Activated CD8-positive, alpha-beta T cell treated with anti-CD3 and anti-CD28 coated beads, Interleukin-2, amount 10 ng/mL, durations not matched to agents 7 days and 5 days (primary cell): Measurements from ENCODE around the gene PCDHGA4. TPM values are rescaled to one million over a fixed set of nuclear protein-coding genes. Genes with fewer than 3 reads are reported as not detected.
A peak's percentile ranks its signal among the peaks of the same experiment; 100 is the strongest.
"Not testable (repeated sequence)": the region's sequence is repeated elsewhere in the genome, so short reads cannot be mapped to it uniquely, and the experiment has no call there.

Source experiments
- ATAC-seq: fragments of 150-1000 bp; cut with Tn5 transposase; one replicate; pipeline ENCODE4 v1.10.0; 2021; ENCODE audit warnings: moderate library complexity
- CTCF ChIA-PET: fragments of 350-600 bp; sonication (Branson Sonifier 250); formaldehyde crosslinking; loops from one replicate; lab custom pipeline; 2021; ENCODE audit warnings: antibody characterized with exemption; lab: Charles Lee
- POLR2A ChIA-PET: fragments of 350-600 bp; sonication (Branson Sonifier 250); formaldehyde crosslinking; loops from one replicate; lab custom pipeline; 2021; ENCODE audit warnings: antibody characterized with exemption; lab: Charles Lee
- DNase-seq: peaks from one replicate; pipeline ENCODE4 v3.0.0-alpha.2; 2020
- H3K27ac Mint-ChIP-seq: one replicate; pipeline ENCODE4 v1.8.0; 2021; ENCODE audit warnings: mild to moderate bottlenecking, mixed read lengths
- H3K27me3 Mint-ChIP-seq: one replicate; pipeline ENCODE4 v1.8.0; 2021; ENCODE audit warnings: low read depth, mixed read lengths
- H3K36me3 Mint-ChIP-seq: one replicate; pipeline ENCODE4 v1.8.0; 2021; ENCODE audit warnings: low read depth, mixed read lengths
- H3K4me1 Mint-ChIP-seq: one replicate; pipeline ENCODE4 v1.8.0; 2021; ENCODE audit warnings: low read depth, mixed read lengths
- H3K4me3 Mint-ChIP-seq: one replicate; pipeline ENCODE4 v1.8.0; 2021; ENCODE audit warnings: mild to moderate bottlenecking, mixed read lengths
- H3K9me3 Mint-ChIP-seq: one replicate; pipeline ENCODE4 v1.8.0; 2022; ENCODE audit warnings: mixed read lengths; ENCODE audit not compliant: insufficient read depth
- total RNA-seq, 2 experiments: library from RNA; stranded (reverse); gene quantifications; one replicate each; pipeline ENCODE4 v1.2.3, GENCODE V29; 2021

The PCDHGA4 gene
- total RNA-seq, 2 experiments from 2014 or later = 0.10 TPM; not detected in 1

DNA sequence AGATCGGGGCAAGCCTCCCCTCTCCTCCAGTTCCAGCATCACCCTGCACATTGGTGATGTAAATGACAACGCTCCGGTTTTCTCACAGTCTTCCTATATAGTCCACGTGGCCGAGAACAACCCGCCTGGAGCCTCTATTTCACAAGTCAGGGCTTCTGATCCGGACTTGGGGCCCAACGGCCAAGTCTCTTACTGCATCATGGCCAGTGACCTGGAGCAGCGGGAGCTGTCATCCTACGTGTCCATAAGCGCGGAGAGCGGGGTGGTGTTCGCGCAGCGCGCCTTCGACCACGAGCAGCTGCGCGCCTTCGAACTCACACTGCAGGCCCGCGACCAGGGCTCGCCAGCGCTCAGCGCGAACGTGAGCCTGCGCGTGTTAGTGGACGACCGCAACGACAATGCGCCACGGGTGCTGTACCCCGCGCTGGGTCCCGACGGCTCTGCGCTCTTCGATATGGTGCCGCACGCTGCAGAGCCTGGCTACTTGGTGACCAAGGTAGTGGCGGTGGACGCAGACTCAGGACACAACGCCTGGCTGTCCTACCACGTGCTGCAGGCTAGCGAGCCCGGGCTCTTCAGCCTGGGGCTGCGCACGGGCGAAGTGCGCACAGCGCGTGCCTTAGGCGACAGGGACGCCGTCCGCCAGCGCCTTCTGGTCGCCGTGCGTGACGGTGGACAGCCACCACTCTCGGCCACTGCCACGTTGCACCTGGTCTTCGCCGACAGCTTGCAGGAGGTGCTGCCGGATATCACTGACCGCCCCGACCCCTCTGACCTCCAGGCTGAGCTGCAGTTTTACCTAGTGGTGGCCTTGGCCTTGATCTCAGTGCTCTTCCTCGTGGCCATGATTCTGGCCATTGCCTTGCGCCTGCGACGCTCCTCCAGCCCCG lies 34.6 kb downstream of the PCDHGA4 start:
- peaks cover 6% of the 10 kb centered on the region for H3K36me3 Mint-ChIP-seq
- ATAC-seq (no peak), DNase-seq (no peak)
- peaks cover 34% of the 10 kb centered on the region for H3K9me3 Mint-ChIP-seq
- H3K4me1 Mint-ChIP-seq = no peaks in the 10 kb centered on the region
- ChIA-PET CTCF (interaction anchor here (0.8 to 2.5 kb wide), 2 partner anchors 24 to 124 kb away, joined by 3 to 9 read pairs; partner anchors contain the start of gene PCDHGA10), POLR2A (no interaction called here)
- no peak overlapping the region for H3K4me3 Mint-ChIP-seq
- H3K27ac Mint-ChIP-seq = no peak overlapping the region
- peaks cover 30% of the 10 kb centered on the region for H3K27me3 Mint-ChIP-seq

DNA sequence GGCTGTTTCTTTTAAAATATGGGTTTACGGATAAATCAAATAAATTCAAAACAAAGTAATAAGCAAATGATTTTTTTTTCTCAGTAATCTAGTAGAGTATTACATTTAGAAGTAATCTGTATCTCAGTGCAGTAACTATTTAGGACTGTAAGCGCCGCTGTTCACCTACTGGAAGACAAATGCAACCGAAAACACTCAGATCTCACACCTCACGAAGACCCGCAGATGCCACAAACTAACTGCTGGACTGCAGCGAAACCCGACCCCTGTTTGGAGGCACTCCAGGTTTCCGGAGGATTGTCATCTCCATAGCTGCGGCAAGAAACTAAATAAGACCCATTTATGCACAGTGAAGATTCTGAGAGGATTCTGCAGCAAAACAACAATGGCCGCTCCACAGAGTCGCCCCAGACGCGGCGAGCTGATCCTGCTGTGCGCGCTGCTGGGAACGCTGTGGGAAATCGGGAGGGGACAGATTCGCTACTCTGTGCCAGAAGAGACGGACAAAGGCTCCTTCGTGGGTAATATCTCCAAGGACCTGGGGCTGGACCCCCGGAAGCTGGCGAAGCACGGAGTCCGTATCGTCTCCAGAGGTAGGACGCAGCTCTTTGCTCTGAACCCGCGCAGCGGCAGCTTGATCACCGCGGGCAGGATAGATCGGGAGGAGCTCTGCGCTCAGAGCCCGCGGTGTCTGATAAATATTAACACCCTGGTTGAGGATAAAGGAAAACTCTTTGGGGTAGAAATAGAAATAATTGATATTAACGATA lies 37.8 kb downstream of the PCDHGA4 start, which contains the start of gene PCDHGA8:
TSS of gene PCDHGA8 (plus strand) at position 205 of the 770 bp plus-strand sequence. CDS start at position 386, 181 bp downstream.
- POLR2A ChIA-PET = no interaction called here
- Mint-ChIP-seq H3K27ac (no peak within 1 kb of the TSS), H3K4me1 (no peaks in the 10 kb centered on the region), H3K9me3 (peaks cover 39% of the 10 kb centered on the region), H3K36me3 (peaks cover 9% of the 10 kb centered on the region), H3K27me3 (peaks cover 35% of the 10 kb centered on the region), H3K4me3 (no peak within 1 kb of the TSS)
- no peak for ATAC-seq
- no peak for DNase-seq
- CTCF ChIA-PET = interaction anchor here (1.0 to 2.2 kb wide), 5 partner anchors 21 to 120 kb away, joined by 3 to 8 read pairs (median 6); partner anchors contain the start of genes PCDHGA10, PCDHGA11, PCDHGA12 and TAF7

DNA sequence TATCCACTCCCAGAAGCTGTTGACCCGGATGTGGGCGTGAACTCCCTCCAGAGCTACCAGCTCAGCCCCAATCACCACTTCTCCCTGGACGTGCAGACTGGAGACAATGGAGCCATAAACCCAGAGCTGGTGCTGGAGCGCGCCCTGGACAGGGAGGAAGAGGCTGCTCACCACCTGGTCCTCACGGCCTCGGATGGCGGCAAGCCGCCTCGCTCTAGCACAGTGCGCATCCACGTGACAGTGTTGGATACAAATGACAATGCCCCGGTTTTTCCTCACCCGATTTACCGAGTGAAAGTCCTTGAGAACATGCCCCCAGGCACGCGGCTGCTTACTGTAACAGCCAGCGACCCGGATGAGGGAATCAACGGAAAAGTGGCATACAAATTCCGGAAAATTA lies 38.4 kb downstream of the PCDHGA4 start:
- H3K27me3 Mint-ChIP-seq = peaks cover 34% of the 10 kb centered on the region
- H3K9me3 Mint-ChIP-seq = peaks cover 39% of the 10 kb centered on the region
- no peak overlapping the region for H3K4me3 Mint-ChIP-seq
- H3K27ac Mint-ChIP-seq = no peak overlapping the region
- peaks cover 9% of the 10 kb centered on the region for H3K36me3 Mint-ChIP-seq
- DNase-seq = no peak
- no peaks in the 10 kb centered on the region for H3K4me1 Mint-ChIP-seq
- POLR2A ChIA-PET = no interaction called here
- CTCF ChIA-PET = interaction anchor here (1.0 to 2.2 kb wide), 4 partner anchors 20 to 120 kb away, joined by 3 to 8 read pairs (median 6); partner anchors contain the start of genes PCDHGA10, PCDHGA11 and PCDHGA12
- ATAC-seq = no peak

DNA sequence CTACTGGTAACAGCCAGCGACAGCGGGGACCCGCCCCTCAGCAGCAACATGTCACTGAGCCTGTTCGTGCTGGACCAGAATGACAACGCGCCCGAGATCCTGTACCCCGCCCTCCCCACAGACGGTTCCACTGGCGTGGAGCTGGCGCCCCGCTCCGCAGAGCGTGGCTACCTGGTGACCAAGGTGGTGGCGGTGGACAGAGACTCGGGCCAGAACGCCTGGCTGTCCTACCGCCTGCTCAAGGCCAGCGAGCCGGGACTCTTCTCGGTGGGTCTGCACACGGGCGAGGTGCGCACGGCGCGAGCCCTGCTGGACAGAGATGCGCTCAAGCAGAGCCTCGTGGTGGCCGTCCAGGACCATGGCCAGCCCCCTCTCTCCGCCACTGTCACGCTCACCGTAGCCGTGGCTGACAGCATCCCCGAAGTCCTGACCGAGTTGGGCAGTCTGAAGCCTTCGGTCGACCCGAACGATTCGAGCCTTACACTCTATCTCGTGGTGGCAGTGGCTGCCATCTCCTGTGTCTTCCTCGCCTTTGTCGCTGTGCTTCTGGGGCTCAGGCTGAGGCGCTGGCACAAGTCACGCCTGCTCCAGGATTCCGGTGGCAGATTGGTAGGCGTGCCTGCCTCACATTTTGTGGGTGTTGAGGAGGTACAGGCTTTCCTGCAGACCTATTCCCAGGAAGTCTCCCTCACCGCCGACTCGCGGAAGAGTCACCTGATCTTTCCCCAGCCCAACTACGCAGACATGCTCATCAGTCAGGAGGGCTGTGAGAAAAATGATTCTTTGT lies 39.8 kb downstream of the PCDHGA4 start:
- Mint-ChIP-seq H3K36me3 (peaks cover 15% of the 10 kb centered on the region), H3K27me3 (peaks cover 35% of the 10 kb centered on the region), H3K9me3 (peaks cover 38% of the 10 kb centered on the region)
- POLR2A ChIA-PET, ATAC-seq, DNase-seq, H3K4me3 Mint-ChIP-seq, H3K27ac Mint-ChIP-seq, H3K4me1 Mint-ChIP-seq: not testable (repeated sequence)
- CTCF ChIA-PET = interaction anchor here (1.0 to 3.7 kb wide), 4 partner anchors 19 to 172 kb away, joined by 3 to 17 read pairs (median 4); partner anchors contain the start of gene PCDHGA10

DNA sequence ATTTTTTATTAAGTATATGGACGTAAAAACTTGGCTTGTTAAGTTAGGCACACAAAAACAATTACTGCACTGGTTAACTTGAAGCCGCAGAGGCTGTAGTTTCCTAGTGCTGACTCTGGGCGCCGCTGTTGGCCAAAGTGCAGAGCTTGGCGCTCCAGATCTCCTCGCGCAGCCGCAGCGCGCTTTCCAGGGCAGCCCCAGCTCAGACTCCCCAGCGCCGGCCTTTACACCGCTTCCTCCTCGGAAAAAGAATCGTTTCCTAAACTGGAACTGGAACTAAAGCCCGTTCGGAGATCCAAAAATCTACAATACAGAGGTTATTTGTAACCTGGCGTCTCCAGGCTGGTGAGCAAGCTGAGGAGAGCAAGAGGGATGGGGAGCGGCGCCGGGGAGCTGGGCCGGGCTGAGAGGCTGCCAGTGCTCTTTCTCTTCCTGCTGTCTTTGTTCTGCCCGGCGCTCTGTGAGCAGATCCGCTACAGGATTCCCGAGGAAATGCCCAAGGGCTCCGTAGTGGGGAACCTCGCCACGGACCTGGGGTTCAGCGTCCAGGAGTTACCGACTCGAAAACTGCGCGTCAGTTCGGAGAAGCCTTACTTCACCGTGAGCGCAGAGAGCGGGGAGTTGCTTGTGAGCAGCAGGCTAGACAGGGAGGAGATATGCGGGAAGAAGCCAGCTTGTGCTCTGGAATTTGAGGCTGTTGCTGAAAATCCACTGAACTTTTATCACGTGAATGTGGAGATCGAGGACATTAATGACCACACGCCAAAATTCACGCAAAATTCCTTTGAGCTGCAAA lies 43.1 kb downstream of the PCDHGA4 start, which contains the start of gene PCDHGB5:
TSS of gene PCDHGB5 (plus strand) at position 192 of the 796 bp plus-strand sequence. CDS start at position 373, 181 bp downstream.
- H3K9me3 Mint-ChIP-seq = peaks cover 31% of the 10 kb centered on the region
- peaks cover 39% of the 10 kb centered on the region for H3K27me3 Mint-ChIP-seq
- H3K27ac Mint-ChIP-seq, H3K4me1 Mint-ChIP-seq, POLR2A ChIA-PET: not testable (repeated sequence)
- peak; percentile 58 for DNase-seq
- H3K4me3 Mint-ChIP-seq = peak within 1 kb of the TSS; percentile 36
- H3K36me3 Mint-ChIP-seq = peaks cover 13% of the 10 kb centered on the region
- CTCF ChIA-PET = interaction anchor here (0.9 to 3.7 kb wide), 12 partner anchors 9 to 166 kb away, joined by 3 to 17 read pairs (median 5); partner anchors contain the start of genes PCDHGA10, PCDHGA11, PCDHGA12 and PCDHGA5
- ATAC-seq = peak; percentile 65

DNA sequence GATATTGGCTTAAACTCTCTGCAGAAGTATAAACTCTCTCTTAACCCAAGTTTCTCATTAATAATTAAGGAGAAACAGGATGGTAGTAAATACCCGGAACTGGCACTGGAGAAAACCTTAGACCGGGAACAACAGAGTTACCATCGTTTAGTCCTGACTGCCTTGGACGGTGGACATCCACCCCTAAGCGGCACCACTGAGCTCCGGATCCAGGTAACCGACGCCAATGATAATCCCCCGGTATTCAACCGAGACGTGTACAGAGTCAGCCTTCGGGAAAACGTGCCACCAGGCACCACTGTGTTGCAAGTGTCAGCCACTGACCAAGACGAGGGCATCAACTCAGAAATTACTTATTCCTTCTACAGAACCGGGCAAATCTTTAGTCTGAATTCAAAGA lies 43.8 kb downstream of the PCDHGA4 start:
- DNase-seq (no peak), ATAC-seq (no peak)
- ChIA-PET POLR2A (no interaction called here), CTCF (interaction anchor here (1.8 to 3.7 kb wide), 4 partner anchors 15 to 165 kb away, joined by 5 to 17 read pairs (median 6); partner anchors contain the start of gene PCDHGA10)
- Mint-ChIP-seq H3K27ac (no peak overlapping the region), H3K4me1 (peaks cover 3% of the 10 kb centered on the region), H3K36me3 (peaks cover 11% of the 10 kb centered on the region), H3K4me3 (peak overlapping the region; percentile 4), H3K27me3 (peaks cover 46% of the 10 kb centered on the region), H3K9me3 (peaks cover 31% of the 10 kb centered on the region)

DNA sequence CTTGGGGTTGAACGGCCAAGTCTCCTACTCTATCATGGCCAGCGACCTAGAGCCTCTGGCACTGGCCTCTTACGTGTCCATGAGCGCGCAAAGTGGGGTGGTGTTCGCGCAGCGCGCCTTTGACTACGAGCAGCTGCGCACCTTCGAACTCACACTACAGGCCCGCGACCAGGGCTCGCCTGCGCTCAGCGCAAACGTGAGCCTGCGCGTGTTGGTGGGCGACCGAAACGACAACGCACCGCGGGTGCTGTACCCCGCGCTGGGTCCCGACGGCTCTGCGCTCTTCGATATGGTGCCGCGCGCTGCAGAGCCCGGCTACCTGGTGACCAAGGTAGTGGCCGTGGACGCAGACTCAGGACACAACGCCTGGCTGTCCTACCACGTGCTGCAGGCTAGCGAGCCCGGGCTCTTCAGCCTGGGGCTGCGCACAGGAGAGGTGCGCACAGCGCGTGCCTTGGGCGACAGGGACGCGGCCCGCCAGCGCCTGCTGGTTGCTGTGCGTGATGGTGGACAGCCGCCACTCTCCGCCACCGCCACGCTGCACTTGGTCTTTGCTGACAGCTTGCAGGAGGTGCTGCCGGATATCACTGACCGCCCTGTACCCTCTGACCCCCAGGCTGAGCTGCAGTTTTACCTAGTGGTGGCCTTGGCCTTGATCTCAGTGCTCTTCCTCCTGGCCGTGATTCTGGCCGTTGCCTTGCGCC lies 44.9 kb downstream of the PCDHGA4 start:
- POLR2A ChIA-PET = no interaction called here
- no peak for DNase-seq
- H3K9me3 Mint-ChIP-seq = peaks cover 23% of the 10 kb centered on the region
- no peak for ATAC-seq
- H3K36me3 Mint-ChIP-seq = peaks cover 12% of the 10 kb centered on the region
- H3K4me1 Mint-ChIP-seq = peaks cover 3% of the 10 kb centered on the region
- peak overlapping the region; percentile 23 for H3K27ac Mint-ChIP-seq
- CTCF ChIA-PET = interaction anchor here (0.9 to 1.1 kb wide), 2 partner anchors 13 to 79 kb away, joined by 3 read pairs; partner anchors contain the start of genes PCDHGA10 and TAF7
- no peak overlapping the region for H3K4me3 Mint-ChIP-seq
- H3K27me3 Mint-ChIP-seq = peaks cover 49% of the 10 kb centered on the region

DNA sequence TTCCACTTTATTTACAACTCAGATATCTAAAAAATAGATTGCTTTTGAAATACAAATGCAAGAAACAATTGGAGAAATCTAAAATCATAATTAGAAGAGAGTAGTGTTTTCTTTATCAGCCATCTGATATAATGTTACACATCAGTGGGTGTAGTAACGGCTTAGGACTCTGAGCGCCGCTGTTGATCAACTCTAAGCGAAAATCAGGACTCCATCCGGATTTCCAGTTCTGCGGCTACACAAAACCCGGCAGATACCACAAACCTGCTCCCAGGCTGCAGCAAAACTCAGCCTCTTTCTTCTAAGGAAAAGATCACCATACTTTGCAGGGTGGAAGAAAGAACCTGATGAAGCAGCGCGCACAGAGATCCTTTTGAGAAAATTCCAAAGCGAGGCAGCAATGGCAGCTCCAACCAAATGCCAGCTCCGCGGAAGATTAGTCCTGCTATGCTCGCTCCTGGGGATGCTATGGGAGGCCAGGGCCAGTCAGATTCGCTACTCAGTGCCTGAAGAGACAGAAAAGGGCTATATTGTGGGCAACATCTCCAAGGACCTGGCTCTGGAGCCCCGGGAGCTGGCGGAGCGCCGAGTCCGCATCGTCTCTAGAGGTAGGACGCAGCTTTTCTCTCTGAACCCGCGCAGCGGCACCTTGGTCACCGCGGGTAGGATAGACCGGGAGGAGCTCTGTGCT lies 47.9 kb downstream of the PCDHGA4 start, which contains the start of gene PCDHGA9:
TSS of gene PCDHGA9 (plus strand) at position 226 of the 691 bp plus-strand sequence. CDS start at position 401, 175 bp downstream.
- Mint-ChIP-seq H3K9me3 (peaks cover 18% of the 10 kb centered on the region), H3K4me1 (peaks cover 3% of the 10 kb centered on the region), H3K4me3 (peak within 1 kb of the TSS; percentile 26), H3K27me3 (peaks cover 46% of the 10 kb centered on the region), H3K36me3 (peaks cover 9% of the 10 kb centered on the region), H3K27ac (no peak within 1 kb of the TSS)
- ATAC-seq (no peak), DNase-seq (no peak)
- ChIA-PET POLR2A (no interaction called here), CTCF (interaction anchor here (1.1 to 1.8 kb wide), 2 partner anchors 9 to 155 kb away, joined by 3 read pairs; no protein-coding TSS in a partner anchor)

DNA sequence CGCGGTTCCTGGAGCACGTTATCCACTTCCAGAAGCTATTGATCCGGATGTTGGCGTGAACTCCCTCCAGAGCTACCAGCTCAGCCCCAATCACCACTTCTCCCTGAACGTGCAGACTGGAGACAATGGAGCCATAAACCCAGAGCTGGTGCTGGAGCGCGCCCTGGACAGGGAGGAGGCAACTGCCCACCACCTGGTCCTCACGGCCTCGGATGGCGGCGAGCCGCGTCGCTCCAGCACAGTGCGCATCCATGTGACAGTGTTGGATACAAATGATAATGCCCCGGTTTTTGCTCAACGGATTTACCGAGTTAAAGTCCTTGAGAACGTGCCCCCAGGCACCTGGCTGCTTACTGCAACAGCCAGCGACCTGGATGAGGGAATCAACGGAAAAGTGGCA lies 48.6 kb downstream of the PCDHGA4 start:
- DNase-seq = no peak
- peaks cover 52% of the 10 kb centered on the region for H3K27me3 Mint-ChIP-seq
- peaks cover 5% of the 10 kb centered on the region for H3K4me1 Mint-ChIP-seq
- no peak for ATAC-seq
- peaks cover 23% of the 10 kb centered on the region for H3K9me3 Mint-ChIP-seq
- POLR2A ChIA-PET = no interaction called here
- H3K27ac Mint-ChIP-seq = no peak overlapping the region
- peaks cover 11% of the 10 kb centered on the region for H3K36me3 Mint-ChIP-seq
- H3K4me3 Mint-ChIP-seq = no peak overlapping the region
- CTCF ChIA-PET = interaction anchor here (1.1 to 1.8 kb wide), 2 partner anchors 9 to 154 kb away, joined by 3 read pairs; no protein-coding TSS in a partner anchor
